Renal cortical epithelial cell (primary cell): ENCODE measurements around the gene RASA3. TPM values are rescaled to one million over a fixed set of nuclear protein-coding genes. Genes with fewer than 3 reads are reported as not detected.
"Not testable (repeated sequence)": the region's sequence is repeated elsewhere in the genome, so short reads cannot be mapped to it uniquely, and the experiment has no call there.

Source experiments
- DNase-seq: peaks from one replicate; pipeline ENCODE4 v3.0.0-alpha.2; 2011; ENCODE audit warnings: low read depth
- total RNA-seq: library from RNA; depleted of rRNA; stranded (reverse); fragments of >200 nt; gene quantifications from 2 replicates; pipeline ENCODE4 v1.2.3, GENCODE V29; 2014

Gene RASA3
- total RNA-seq, 1 donor from 2014 or later, result 10.9 TPM

GRCh38 chr13:114080739-114081561 is 51.5 kb downstream of the RASA3 start:
- DNase-seq, result no peak

- DNase-seq, result no peak
Measured at GRCh38 chr13:114079601-114080536, 52.6 kb downstream of the RASA3 start.

GRCh38 chr13:114078461-114079451 is 53.7 kb downstream of the RASA3 start:
- peak; percentile 30 for DNase-seq

DNA sequence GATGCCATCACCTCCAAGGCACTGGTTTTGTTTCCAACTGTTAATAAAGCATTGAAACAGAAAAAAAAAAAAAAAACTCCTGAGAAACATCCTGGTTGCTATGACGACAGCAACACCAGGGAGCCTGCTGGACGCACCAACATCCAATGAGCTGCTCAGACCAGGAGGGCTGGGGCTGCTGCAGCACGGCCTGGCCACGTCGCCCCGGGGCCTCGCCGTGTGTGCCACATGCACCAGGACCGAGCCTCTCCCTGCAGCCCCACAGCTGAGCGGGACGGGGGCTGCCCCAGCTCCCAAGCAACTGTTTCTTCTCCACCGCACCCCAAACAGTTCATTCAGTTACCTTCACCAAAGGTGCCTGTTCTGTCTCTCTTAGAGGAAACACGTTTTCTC is 54.5 kb downstream of the RASA3 start:
- DNase-seq, result peak; percentile 34

DNA sequence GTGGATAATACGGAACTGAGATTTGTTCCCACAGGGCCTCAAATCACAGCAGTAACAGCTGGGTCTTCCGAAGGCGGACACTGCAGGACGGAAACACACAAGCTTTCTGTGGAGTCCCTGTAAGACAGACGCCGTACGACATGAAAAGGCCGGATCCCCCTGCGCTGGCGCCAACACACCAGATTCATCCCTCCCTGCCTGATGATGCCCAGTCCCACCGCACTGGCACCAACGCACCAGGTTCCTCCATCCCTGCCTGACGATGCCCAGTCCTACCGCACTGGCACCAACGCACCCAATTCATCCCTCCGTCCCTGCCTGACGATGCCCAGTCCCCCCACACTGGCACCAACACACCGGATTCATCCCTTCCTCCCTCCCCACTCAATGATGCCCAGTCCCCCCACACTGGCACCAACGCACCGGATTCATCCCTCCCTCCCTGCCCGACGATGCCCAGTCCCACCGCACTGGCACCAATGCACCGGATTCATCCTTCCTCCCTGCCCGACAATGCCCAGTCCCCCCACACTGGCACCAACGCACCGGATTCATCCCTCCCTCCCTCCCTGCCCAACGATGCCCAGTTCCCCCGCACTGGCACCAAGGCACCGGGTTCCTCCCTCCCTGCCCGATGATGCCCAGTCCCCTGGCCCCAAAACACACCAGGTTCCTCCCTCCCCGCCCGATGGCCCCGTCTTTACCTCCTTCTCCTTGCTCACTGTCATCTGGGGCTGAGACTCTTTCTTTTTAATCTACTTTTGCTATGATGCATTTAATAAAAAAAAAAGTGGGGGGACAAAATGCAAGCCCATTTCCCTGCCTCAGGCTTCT is 55.1 kb downstream of the RASA3 start:
- no peak for DNase-seq

GRCh38 chr13:114076329-114077090 is 55.9 kb downstream of the RASA3 start:
- DNase-seq, result no peak

DNA sequence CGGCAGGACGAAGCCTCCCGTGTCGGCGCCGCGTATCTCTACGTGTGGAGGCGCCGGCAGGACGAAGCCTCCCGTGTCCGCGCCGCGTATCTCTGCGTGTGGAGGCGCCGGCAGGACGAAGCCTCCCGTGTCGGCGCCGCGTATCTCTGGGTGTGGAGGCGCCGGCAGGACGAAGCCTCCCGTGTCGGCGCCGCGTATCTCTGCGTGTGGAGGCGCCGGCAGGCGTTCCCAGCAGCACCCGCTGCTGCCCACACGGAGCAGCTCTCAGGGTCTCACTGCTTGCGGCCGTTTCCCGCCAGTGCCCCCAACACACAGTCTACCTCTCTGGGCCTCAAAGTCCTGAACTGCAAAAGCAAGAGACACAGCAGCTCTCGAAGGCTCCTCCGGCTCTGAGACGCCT is 56.6 kb downstream of the RASA3 start:
- not testable (repeated sequence) for DNase-seq

DNA sequence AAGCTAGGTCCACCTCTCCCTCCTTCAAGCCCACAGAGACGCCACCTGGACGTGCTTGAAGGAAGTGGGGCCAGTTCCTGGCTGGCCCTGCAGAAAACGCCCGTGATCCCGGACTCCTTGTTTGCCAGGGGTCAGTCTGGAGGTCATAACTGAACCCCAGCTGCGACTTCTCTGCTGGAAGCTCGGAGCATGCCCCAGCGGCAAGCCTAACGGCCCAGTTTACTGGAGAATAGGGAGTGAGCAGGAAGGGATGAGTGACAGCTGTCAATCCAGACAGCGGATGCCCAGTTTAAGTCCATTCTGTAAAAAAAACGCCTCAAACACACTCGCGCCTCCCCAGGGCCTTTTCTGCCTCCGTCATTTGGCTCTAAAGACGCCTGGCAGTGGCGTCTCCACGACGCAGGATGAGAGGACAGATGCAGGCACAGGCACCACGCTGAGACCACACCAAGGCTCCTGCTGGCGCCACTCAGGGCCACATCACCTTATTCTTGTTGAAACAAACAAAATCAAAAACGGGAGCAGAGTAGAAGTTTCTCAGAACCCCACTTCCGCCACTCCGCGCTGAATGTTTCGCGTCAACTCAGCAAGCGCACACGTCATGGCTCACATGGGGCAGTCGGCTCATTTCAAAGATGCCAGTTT is 57.6 kb downstream of the RASA3 start:
- no peak for DNase-seq

- no peak for DNase-seq
Measured at GRCh38 chr13:114073881-114074612, 58.4 kb downstream of the RASA3 start.

- no peak for DNase-seq
Measured at GRCh38 chr13:114072421-114072820, 60.0 kb downstream of the RASA3 start.

GRCh38 chr13:114071991-114072390 is 60.4 kb downstream of the RASA3 start:
- no peak for DNase-seq

- DNase-seq, result no peak
Measured at GRCh38 chr13:114071410-114071809, 61.0 kb downstream of the RASA3 start.

GRCh38 chr13:114070098-114070799 is 62.2 kb downstream of the RASA3 start:
- no peak for DNase-seq

DNA sequence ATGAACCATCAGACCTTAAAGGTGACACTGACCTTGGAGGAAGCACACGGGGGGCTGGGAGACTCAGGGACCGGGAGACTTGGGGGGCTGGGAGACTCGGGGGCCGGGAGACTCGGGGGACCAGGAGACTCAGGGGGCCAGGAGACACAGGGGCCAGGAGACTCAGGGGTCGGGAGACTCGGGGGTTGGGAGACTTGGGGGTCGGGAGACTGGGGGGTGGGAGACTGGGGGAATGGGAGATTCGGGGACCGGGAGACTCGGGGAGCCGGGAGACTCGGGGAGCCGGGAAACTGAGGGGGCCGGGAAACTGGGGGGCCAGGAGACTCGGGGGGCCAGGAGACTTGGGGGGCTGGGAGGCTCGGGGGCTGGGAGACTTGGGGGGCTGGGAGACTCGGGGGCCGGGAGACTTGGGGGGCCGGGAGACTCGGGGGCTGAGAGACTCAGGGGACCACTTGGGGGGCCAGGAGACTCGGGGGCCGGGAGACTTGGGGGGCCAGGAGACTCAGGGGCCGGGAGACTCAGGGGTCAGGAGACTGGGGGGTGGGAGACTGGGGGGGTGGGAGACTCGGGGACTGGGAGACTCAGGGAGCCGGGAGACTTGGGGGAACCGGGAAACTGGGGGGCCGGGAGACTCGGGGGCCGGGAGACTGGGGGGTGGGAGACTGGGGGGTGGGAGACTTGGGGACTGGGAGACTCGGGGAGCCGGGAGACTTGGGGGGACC is 62.9 kb downstream of the RASA3 start:
- no peak for DNase-seq

- DNase-seq, result peak; percentile 77
Measured at GRCh38 chr13:114068656-114069318, 63.6 kb downstream of the RASA3 start.

DNA sequence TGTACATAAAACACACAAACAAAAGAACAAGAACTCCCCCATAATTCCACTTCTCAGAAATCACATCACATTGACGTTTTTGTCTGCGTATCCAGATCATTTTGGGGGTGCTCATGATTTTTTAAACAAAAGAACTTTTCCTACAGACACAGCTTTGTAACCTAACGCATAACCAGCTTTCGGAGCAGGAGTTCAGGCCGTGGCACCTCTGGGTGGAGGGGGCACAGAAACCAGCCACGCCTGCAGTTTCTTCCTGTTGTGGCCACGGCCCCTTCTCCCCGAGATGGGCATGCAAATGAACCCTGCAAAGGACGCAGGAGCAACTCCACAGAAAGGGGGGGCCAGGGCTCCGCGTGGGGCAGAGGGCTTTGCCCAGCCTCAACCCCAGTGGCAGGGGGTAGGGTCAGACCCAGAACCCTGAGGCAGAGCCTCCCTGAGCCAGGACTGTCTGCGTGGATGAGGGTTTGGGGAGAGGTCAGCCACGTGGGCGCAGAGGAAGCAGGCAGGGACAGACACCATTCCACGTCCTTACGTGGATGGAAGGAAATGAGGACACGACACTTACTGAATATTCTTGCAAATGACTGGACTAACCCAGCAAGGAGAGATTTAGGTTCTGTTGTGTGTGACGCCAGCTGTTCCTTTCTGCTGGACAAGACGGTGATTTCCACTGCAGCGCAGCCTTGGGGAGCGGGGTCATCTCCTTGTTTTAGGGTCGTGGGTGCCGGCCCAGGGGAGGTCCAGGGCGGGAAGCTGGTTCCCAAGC is 64.4 kb downstream of the RASA3 start:
- no peak for DNase-seq
